ENCODE data around the gene SLC35F4. TPM values are rescaled to one million over a fixed set of nuclear protein-coding genes. Genes with fewer than 3 reads are reported as not detected.
A peak's percentile ranks its signal among the peaks of the same experiment; 100 is the strongest.

The SLC35F4 gene
- polyA plus RNA-seq, 1 donor = 0.17 TPM

GRCh38 chr14:57610631-57611030, 255.3 kb downstream of the SLC35F4 start:
- DNase-seq = no peak

GRCh38 chr14:57609192-57610075, 256.5 kb downstream of the SLC35F4 start:
- DNase-seq = no peak

GRCh38 chr14:57607086-57607485, 258.8 kb downstream of the SLC35F4 start:
- no peak for DNase-seq

GRCh38 chr14:57583396-57583795, 282.5 kb downstream of the SLC35F4 start:
- no peak for DNase-seq

GRCh38 chr14:57582746-57583145, 283.1 kb downstream of the SLC35F4 start:
- no peak for DNase-seq

GRCh38 chr14:57578801-57579200, 287.1 kb downstream of the SLC35F4 start:
- no peak for DNase-seq

GRCh38 chr14:57576498-57576897, 289.4 kb downstream of the SLC35F4 start:
- DNase-seq = no peak

GRCh38 chr14:57575482-57575881, 290.4 kb downstream of the SLC35F4 start:
- no peak for DNase-seq

- DNase-seq = no peak
These were observed 291.1 kb downstream of the SLC35F4 start for GRCh38 chr14:57574617-57575288.

- DNase-seq = no peak
These were observed 292.7 kb downstream of the SLC35F4 start for GRCh38 chr14:57573173-57573572.

- no peak for DNase-seq
These were observed 297.3 kb downstream of the SLC35F4 start for GRCh38 chr14:57568554-57568953.

- no peak for DNase-seq
These were observed 298.7 kb downstream of the SLC35F4 start for GRCh38 chr14:57567220-57567619.

GRCh38 chr14:57560681-57561080, 305.2 kb downstream of the SLC35F4 start:
- no peak for DNase-seq

- DNase-seq = no peak
These were observed 306.3 kb downstream of the SLC35F4 start for GRCh38 chr14:57559576-57559975.

GRCh38 chr14:57549765-57550420, 316.0 kb downstream of the SLC35F4 start:
- DNase-seq = no peak

- DNase-seq = no peak
These were observed 316.8 kb downstream of the SLC35F4 start for GRCh38 chr14:57549016-57549564.

GRCh38 chr14:57547131-57547530, 318.8 kb downstream of the SLC35F4 start:
- no peak for DNase-seq

- DNase-seq = peak; percentile 6
These were observed 332.7 kb downstream of the SLC35F4 start for GRCh38 chr14:57533214-57533613.

GRCh38 chr14:57530571-57530970, 335.3 kb downstream of the SLC35F4 start:
- no peak for DNase-seq

GRCh38 chr14:57526942-57527341, 338.9 kb downstream of the SLC35F4 start:
- no peak for DNase-seq

- DNase-seq = no peak
These were observed 346.8 kb downstream of the SLC35F4 start for GRCh38 chr14:57519043-57519442.
